Islet of Langerhans (tissue), 1 donor: ENCODE data around the gene PLAU.

ENCODE experiments used
- FAIRE-seq: peaks from one replicate; lab custom pipeline; 2011; peaks lifted over from hg19 to GRCh38; lab: Jason Lieb, UNC

The PLAU gene

DNA sequence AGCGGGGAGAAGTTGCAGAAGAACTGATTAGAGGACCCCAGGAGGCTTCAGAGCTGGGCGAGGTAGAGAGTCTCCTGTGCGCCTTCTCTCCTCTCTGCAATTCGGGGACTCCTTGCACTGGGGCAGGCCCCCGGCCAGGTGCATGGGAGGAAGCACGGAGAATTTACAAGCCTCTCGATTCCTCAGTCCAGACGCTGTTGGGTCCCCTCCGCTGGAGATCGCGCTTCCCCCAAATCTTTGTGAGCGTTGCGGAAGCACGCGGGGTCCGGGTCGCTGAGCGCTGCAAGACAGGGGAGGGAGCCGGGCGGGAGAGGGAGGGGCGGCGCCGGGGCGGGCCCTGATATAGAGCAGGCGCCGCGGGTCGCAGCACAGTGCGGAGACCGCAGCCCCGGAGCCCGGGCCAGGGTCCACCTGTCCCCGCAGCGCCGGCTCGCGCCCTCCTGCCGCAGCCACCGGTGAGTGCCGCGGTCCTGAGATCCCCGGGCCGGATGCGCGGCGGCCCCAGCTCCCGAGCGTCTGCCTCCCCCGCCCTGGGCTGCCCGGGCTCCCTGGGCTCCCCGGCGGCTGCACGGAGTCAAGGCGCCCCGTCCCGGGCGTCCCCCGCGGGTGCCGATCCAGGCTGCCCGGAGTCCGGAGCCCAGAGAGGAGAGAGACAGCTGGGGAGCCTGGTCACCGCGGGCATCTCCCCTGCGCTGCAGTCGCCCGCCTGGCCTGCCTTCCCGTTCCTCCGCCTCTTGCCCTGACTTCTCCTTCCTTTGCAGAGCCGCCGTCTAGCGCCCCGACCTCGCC lies at the start of gene PLAU:
Gene PLAU, plus strand, starts transcription at position 369 of the 789 bp plus-strand sequence. CDS start 424 bp downstream, outside the sequence.
- FAIRE-seq = no peak

DNA sequence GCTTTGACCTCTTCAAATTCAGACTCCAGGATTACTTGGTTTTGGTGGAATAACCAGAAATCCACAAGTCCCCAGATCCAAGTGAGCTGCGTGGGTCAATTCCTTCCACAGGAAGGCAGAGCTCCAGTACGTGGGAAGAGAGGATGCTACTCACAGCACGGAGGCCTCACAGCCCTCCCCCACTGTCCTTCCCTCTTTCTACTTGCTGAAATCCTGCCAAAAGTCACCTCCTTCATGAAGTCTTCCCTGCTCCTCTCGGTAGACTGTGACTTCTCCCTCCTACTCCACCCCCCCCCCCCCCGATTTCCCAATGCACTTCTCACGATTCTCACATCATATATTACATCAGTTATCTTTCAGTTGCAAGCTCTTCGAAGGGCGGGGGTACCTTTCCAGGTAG lies 48.9 kb upstream of the PLAU start:
- FAIRE-seq = no peak

GRCh38 chr10:73863039-73863817 lies 47.7 kb upstream of the PLAU start:
- FAIRE-seq = no peak

GRCh38 chr10:73864229-73864628 lies 46.7 kb upstream of the PLAU start:
- FAIRE-seq = no peak

GRCh38 chr10:73865107-73865458 lies 45.8 kb upstream of the PLAU start:
- no peak for FAIRE-seq

- no peak for FAIRE-seq
These were observed 45.2 kb upstream of the PLAU start for GRCh38 chr10:73865459-73866442.

- FAIRE-seq = no peak
These were observed 44.3 kb upstream of the PLAU start for GRCh38 chr10:73866621-73867020.

- no peak for FAIRE-seq
These were observed 43.7 kb upstream of the PLAU start for GRCh38 chr10:73867126-73867807.

GRCh38 chr10:73867871-73868631 lies 42.9 kb upstream of the PLAU start:
- FAIRE-seq = no peak

GRCh38 chr10:73868655-73869195 lies 42.2 kb upstream of the PLAU start:
- no peak for FAIRE-seq

DNA sequence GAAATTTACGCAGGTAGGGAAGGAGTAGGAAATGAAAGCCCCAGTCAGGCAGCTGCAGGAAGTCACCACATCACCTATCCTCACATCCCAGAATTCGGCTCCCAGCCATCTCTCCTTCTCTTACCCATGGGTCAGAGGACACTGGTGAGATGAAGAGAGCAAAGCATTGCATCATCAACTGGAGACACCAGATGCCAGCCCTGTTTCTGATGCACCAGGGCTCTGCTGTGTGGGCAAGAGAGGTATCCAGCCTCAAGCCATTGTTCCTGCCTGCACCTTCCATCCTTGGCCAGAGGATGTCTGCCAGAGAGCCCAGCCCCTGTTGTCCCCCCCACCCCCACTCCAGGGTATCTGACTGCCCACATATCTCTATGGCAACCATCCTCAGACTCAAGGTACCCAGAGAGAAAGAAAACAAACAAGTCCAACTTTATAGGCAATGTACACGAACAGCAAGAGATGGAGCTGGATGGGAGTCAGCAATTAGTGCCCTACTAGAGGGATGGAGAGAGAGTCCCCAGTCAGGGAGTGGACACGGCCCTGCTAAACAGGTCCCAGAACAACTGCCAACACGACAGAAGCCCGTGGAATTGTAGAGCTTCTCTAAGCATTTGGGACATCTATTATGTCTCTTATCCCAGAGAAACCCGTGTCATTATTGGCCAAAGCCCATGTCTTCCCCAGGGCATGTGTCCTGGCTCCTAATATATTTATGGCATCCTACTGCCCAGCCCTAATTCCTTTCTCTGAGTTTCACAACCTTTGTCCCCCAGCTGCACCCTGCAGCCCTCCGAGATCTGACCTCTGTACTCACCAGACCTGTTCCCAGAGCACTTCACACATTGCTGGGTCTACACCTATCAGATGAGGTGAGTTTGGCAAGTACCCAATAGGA lies 39.4 kb upstream of the PLAU start:
- no peak for FAIRE-seq

- FAIRE-seq = no peak
These were observed 38.7 kb upstream of the PLAU start for GRCh38 chr10:73872190-73872710.

DNA sequence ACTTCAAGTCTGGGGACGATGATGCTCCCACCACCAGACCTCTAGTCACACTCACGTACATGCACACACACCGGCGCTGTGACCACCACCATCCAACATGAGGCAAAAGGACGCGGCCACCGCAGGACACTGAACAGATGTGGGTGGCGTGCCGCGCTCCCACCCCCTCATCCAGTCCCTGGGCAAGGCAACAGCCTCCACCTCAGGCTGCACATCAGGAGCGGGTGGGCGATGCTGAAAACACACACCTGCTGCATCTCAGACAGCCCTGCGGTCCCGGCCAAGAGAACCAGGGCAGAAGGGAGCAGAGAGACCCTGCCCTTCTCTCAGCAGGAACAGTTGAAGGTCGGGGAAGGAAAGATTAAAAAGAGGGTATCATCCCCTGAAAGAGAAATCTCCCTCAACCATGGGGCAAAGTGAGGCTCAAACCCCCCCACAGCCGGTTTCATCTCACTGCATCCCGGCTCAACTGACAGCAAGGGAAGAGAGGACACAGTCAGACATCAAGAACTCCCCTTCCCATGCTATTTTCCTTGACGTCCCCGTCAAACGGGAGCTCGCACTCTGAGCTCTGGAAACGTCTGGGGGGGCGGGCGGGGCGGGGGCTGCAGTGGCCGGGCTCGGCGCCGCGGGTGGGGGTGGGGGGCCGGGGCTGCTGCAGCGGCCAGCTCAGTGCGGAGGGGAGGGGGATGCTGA lies 37.6 kb upstream of the PLAU start:
- no peak for FAIRE-seq

GRCh38 chr10:73873838-73874215 lies 37.1 kb upstream of the PLAU start:
- no peak for FAIRE-seq

- no peak for FAIRE-seq
These were observed 36.4 kb upstream of the PLAU start, which contains the start of gene CAMK2G for GRCh38 chr10:73874267-73875138. Gene CAMK2G (minus strand): TSS chr10:73874555. CDS start chr10:73874461, 94 bp downstream.

GRCh38 chr10:73875139-73875475 lies 35.8 kb upstream of the PLAU start:
- no peak for FAIRE-seq

DNA sequence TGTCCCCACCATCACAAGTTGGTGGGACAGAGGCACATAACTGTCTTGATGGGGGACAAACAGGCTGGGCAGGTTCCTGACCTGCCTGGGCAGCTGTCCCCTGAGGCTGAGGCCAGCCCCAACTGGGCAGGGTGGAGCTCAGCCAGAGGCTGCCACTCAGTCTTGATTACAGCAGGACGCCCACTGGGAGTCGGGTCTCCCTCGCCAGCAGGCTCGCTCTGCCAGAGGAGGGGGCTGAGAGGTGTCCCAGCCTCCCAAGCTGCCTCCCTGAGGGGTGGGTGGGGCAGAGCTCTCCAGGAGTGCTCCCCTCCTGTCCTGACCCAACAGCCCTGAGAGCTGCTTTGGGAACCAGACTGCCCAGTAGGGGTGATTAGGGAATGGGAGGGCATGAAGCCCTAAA lies 34.8 kb upstream of the PLAU start:
- no peak for FAIRE-seq

GRCh38 chr10:73876566-73876965 lies 34.4 kb upstream of the PLAU start:
- no peak for FAIRE-seq
